ENCODE data around the gene RPAIN.

The RPAIN gene

DNA sequence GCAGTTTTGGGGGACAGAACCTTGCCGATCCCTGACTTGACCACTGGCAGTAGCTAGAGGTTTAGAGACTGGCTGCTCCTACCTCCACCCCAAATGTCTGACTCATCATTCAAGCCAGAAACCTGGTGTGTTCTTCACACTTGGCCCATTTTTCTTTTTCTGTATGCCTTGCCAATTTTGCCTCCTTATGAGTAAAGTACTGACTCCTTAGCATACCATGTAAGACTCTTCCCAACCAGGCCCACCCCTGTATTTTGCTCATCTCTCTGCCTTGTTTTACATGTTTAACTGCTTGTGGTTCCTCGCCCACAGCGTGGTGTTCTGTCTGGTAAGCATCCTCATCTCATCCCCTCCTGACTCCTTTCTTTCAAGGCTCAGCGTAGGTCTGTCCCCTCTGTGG is 38.4 kb upstream of the RPAIN start:
- no peak overlapping the region for H3K4me3 ChIP-seq (ENCODE audit: low read depth, low read length)
- no peak for TF ChIP-seq CTCF (IDR thresholded peaks at IDR 0.05; ENCODE audit: borderline replicate concordance, insufficient read depth, low read depth, low read length)

DNA sequence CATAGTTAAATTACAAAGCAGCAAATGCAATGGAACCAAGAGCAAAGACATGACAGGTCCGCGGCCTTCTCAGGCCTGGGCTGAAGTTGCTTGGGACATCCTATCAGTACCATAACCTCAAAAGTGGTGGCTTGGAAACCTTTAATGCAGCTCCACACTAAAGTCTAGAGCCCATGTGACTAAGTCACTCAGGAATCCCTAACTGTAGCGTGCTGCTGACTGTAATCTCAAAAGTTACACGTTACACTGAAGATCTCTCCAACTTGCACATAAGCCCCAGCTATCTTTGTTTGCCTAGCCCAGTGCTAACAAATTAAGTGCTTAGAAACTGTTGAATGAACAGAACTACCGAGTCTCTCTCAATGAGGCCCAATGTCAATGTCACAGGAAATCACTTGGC is 28.3 kb upstream of the RPAIN start:
- H3K4me3 ChIP-seq (ENCODE audit: low read depth, low read length), result no peak overlapping the region
- no peak for TF ChIP-seq CTCF (IDR thresholded peaks at IDR 0.05; ENCODE audit: borderline replicate concordance, insufficient read depth, low read depth, low read length)

- no peak for TF ChIP-seq CTCF (IDR thresholded peaks at IDR 0.05; ENCODE audit: borderline replicate concordance, insufficient read depth, low read depth, low read length)
- no peak overlapping the region for H3K4me3 ChIP-seq (ENCODE audit: low read depth, low read length)
Observed at GRCh38 chr17:5396612-5397011, 23.4 kb upstream of the RPAIN start.

GRCh38 chr17:5399767-5400166 is 20.2 kb upstream of the RPAIN start:
- TF ChIP-seq CTCF (IDR thresholded peaks at IDR 0.05; ENCODE audit: borderline replicate concordance, insufficient read depth, low read depth, low read length), result no peak
- H3K4me3 ChIP-seq (ENCODE audit: low read depth, low read length), result no peak overlapping the region

GRCh38 chr17:5405400-5405799 is 14.6 kb upstream of the RPAIN start:
- no peak for TF ChIP-seq CTCF (IDR thresholded peaks at IDR 0.05; ENCODE audit: borderline replicate concordance, insufficient read depth, low read depth, low read length)
- H3K4me3 ChIP-seq (ENCODE audit: low read depth, low read length), result no peak overlapping the region

GRCh38 chr17:5408186-5408585 is 11.8 kb upstream of the RPAIN start:
- H3K4me3 ChIP-seq (ENCODE audit: low read depth, low read length), result no peak overlapping the region
- TF ChIP-seq CTCF (IDR thresholded peaks at IDR 0.05; ENCODE audit: borderline replicate concordance, insufficient read depth, low read depth, low read length), result no peak

- no peak overlapping the region for H3K4me3 ChIP-seq (ENCODE audit: low read depth, low read length)
- TF ChIP-seq CTCF (IDR thresholded peaks at IDR 0.05; ENCODE audit: borderline replicate concordance, insufficient read depth, low read depth, low read length), result no peak
Observed at GRCh38 chr17:5410594-5411272, 9.2 kb upstream of the RPAIN start.
